HG03139 (cell line): ENCODE results near the gene ZNF423.

ENCODE experiments used
- ATAC-seq: cut with Tn5 transposase; IDR thresholded peaks from one replicate; pipeline ENCODE4 v1.9.1; 2021; ENCODE audit not compliant: unreplicated experiment

Gene ZNF423

GRCh38 chr16:49488336-49488735 is 367.6 kb downstream of the ZNF423 start:
- no peak for ATAC-seq

DNA sequence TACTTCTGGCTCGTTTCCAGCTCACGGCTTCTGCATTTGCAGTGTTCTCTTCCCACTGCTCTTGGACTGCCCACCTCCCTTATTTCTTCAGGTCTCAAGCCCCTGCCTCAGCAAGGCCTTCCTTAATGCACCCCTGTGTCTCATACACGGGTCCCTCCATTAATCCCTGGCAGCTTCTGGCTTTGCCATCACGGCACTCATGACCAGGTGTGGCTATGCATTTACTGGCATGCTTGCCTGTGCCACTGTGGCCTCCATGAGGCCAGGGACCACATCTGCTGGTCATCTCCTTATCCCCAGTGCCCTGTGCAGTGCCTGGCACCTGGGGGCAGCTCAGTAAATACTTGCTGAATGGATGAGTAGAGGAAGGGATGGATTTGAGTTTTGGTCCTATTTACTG is 368.2 kb downstream of the ZNF423 start:
- ATAC-seq, result no peak

DNA sequence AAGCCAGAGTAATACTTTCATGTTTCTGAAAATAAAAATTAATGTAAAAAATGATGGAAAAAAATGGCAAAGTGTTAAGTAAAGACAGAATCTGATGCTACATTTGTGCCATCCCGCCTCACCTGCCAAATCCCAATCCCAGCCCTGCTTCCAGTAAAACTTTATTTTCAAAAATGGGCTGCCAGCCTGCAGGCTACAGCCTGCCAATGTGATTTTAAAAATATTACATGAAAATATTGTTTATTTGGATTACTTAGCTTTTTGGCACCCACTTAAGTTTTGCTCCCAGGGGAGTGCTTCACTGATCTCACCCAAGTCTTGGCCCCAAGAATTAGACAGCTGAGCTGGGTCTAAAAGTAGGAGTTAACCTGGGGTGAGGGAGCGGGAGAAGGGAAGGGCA is 369.5 kb downstream of the ZNF423 start:
- no peak for ATAC-seq

GRCh38 chr16:49485663-49486062 is 370.2 kb downstream of the ZNF423 start:
- ATAC-seq, result no peak

DNA sequence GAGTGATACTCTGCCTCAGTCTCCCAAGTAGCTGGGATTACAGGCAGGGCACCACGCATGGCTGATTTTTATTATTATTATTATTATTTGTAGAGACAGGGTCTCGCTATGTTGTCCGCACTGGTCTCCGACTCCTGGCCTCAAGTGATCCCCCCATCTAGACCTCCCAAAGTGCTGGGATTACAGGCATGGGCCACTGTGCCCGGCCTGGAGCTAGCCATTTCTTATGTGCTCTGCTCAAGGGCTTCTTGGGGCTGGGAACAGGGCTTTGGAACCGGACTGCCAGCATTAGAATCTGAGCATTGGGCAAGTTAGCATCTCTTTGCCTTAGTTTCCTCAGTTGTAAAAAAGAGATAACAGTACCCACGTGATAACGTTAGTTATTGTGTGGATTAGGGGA is 371.0 kb downstream of the ZNF423 start:
- no peak for ATAC-seq

- ATAC-seq, result no peak
Measured at GRCh38 chr16:49484451-49484849, 371.5 kb downstream of the ZNF423 start.

- no peak for ATAC-seq
Measured at GRCh38 chr16:49483651-49484450, 372.1 kb downstream of the ZNF423 start.

GRCh38 chr16:49483251-49483650 is 372.7 kb downstream of the ZNF423 start:
- no peak for ATAC-seq

- no peak for ATAC-seq
Measured at GRCh38 chr16:49482690-49483089, 373.2 kb downstream of the ZNF423 start.

DNA sequence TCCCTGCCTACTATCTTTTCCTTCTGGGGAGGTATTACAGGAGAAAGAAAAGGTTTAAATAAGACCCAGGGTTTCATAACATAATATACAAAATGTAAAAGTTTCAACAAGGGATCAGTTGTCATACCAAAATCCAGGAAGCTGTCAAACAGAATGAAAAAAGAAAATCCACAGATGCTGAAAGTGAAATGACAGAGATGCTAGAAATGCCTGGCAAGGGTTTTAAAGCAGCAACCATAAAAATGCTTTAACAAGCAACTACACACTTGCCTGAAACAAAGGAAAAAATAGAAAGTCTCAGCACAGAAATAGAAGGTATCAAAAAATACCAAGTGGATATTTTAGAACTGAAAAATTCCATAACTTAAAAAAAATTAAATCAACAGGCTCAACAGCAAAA is 377.3 kb downstream of the ZNF423 start:
- no peak for ATAC-seq

DNA sequence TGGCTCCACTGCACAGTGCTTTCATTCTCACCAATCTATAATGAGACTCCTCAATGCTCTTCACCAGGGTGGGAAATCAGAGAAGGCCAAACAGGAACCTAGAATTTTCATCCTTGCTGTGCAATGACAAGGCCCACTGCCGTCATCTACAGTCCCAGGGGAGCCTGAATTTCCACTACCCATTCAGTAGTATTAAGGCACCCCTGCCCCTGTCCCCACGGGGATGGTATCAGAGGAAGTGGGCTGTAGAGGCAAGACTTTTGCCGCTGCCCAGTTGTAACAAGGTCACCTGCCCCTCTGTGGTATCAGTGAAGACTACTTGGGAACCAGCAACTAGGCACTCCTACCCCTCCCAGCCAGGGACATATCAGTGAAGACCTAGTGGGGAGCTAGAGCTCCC is 377.8 kb downstream of the ZNF423 start:
- ATAC-seq, result no peak

DNA sequence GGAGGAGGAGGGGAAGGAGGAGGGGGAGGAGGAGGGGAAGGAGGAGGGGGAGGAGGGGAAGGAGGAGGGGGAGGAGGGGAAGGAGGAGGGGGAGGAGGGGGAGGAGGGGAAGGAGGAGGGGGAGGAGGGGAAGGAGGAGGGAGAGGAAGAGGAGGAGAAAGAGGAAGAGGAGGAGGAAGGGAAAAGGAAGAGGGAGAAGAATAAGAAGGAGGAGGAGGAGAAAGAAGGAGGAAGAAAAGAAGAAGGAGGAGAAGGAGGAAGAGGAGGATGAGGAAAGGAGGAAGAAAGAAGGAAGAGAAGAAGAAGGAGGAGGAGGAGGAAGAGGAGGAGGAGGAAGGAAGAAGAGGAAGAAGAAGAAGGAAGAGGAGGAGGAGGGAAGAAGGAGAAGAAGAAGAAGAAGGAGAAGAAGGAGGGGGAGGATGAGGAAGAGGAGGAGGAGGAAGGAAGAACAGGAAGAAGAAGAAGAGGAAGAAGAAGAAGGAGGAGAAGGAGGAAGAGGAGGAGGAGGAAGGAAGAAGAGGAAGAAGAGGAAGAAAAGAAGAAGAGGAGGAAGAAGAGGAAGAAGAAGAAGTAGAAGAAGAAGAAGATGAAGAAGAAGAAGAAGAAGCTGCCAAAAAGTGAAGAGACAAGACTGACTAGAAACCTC is 378.5 kb downstream of the ZNF423 start:
- no peak for ATAC-seq

GRCh38 chr16:49474741-49475140 is 381.2 kb downstream of the ZNF423 start:
- no peak for ATAC-seq

- no peak for ATAC-seq
Measured at GRCh38 chr16:49473773-49474172, 382.1 kb downstream of the ZNF423 start.

- ATAC-seq, result no peak
Measured at GRCh38 chr16:49473131-49473530, 382.8 kb downstream of the ZNF423 start.

DNA sequence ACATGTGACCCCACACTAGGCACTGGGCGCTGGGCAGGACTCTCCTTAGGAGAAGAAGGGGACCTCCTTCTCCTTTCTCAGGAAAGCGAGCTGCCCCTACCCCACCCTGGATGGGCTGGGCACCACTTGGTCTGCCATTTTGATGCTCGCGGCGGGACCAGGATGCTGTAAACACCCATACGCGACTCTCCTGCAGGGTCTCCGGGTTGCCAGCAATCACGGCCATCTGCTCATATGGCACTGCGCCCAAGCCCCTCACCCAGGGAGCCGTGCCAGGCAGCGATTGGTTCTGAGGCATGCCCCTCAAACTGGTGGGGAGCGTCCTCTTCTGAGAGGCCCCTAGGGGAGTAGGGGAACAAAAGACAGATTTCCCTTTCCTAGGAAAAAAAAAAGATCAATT is 383.3 kb downstream of the ZNF423 start:
- ATAC-seq, result no peak

DNA sequence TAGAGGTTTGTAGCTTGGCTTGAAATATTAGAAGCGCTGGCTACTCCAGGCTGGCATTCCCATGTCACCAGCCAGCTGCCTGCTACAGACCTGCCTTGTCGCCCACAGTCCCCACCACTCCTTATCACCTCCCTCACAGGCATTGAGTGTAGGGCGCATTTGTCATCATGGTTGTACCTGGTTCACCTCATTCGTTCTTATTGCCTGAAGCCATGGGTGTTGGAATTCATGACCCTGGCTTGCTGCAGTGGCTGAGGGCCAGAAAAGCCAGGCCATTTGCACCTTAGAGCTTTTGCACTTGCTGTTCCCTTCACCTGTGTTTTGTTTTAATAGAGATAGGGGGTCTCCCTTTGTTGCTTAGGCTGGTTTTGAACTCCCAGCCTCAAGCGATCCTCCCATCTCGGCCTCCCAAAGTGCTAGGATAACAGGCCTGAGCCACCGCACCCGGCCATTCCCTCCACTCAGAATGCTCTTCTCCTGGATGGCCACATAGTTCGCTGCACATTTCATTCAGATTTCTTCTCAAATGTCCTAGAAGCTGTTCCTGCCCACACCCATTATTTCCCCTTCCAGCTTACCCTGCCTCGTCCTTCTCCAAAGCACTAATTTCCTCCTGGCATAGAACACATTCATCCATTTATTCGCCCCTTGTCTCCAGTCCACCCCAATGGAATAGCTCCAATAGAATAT is 384.7 kb downstream of the ZNF423 start:
- ATAC-seq, result no peak

DNA sequence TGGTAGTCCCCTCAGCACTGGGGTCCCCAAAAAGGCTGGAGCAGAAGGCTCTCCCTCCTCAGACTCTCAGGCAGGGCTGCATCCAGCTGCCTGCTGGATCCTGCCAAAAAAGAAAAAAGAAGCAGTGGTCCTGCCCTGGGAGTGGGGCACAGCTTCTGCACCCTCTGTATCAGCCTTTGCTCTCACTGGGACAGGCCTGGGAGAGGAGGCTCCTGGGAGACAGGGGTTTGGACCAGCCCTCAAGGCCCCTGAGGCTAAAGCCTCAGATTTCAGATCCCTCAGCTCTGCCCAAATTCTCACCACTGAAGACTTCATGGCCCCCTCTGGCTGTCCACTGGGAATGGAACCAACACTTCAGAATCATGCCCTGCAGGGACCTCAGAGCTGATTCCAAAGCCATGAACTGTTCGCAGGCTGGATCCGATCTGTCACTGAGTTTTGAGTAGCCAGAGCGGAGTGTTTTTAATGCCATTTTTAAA is 385.4 kb downstream of the ZNF423 start:
- ATAC-seq, result no peak

DNA sequence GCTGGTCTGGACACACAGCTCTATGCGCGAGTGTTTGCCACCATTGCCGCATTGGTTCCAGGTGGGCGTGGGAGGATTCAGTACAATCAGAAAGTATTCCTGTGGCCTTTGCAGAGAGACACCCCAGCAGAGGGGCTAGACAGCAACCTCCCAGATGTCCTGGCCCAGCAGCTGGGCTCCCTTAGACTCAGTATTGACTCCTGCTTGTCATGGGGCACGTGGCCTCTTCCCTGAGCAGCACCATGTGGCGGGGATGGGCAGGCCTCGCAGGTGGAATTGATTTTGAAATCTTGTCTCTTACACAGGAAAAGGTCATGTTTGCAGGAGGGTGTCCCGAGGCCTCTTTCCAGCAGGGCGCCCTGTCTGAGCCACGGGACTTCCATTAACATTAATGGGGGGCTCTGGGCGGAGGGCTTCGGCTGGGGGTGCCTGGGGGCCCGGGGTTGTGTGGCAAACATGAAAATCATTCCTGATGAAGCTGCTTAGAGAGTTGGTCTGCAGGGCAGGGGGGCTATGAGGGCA is 385.9 kb downstream of the ZNF423 start:
- no peak for ATAC-seq

DNA sequence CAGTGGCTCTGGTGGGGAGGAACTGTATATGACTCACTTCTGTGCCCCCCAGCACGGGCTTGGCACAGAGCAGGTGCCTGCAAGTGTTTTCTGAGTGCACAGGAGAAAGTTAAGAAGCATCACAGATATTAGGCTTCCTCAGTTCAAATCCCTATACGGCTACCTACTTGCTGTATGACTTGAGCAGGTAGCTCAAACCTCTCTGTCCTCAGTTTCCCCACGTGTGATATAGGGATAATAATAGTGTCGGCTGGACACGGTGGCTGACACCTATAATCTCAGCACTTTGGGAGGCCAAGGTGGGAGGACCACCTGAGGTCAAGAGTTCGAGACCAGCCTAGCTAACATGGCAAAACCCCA is 386.6 kb downstream of the ZNF423 start:
- no peak for ATAC-seq

DNA sequence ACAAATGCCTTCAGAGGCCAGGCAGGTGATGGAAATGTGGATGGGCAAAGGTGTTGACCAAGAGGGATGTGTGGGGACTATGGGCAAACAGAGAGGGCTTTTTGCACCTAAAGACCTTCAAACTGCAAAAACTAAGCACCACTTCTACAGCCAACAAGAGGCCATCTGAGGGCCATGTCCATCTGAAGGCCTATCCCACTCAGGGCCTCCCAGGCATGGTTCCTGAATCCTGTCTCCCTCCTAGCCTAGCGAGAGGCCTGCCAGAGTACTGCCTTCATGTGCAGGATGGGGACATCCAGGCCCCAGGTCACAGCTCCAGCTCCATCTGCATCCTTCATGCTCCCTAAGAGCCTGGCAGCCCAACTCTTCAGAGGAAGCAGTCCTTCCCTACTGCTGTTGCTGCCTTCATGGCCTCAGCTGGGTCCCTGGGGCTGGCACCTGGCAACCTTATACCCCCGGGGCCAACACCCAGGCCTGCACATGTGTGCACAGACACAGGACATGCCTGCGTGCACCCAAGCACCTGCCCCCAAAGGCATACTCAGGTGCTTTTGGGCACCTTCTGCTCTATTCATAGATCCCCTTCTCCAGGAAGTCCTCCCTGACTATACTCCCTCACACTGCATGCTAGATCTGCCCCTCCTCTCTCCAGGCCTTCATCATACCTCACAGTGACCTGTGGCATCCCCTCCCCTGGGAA is 387.2 kb downstream of the ZNF423 start:
- no peak for ATAC-seq
